ENCODE data around the gene TLCD3A.

DNA sequence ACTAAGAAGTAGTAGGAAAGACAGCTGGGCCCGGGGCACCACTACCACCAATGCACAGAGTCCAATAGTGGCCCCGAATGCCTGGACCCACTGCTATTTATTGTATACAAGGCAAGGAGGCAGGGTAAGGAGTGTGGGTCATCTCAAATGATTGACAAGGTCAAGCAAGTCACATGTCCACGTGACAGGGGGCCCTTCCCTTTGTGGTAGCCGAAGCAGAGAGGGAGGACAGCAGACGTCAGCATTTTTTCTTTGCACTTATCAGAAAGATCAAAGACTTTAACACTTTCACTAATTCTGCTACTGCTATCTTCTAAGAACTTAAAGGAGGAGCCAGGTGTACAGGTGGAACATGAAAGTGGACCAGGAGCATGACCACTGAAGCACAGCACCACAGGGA lies 24.3 kb upstream of the TLCD3A start:
- TF ChIP-seq ELF4 (IDR thresholded peaks at IDR 0.05), result no peak
- TF ChIP-seq SP1 (IDR thresholded peaks at IDR 0.05), result no peak
- no peak for TF ChIP-seq FOXM1 (IDR thresholded peaks at IDR 0.05; ENCODE audit: borderline replicate concordance)
- TF ChIP-seq SUZ12 (IDR thresholded peaks at IDR 0.05), result no peak
- no peak for TF ChIP-seq ZNF384 (IDR thresholded peaks at IDR 0.05)
- TF ChIP-seq FOXA1 (IDR thresholded peaks at IDR 0.05), result no peak
- no peak for TF ChIP-seq TARDBP (IDR thresholded peaks at IDR 0.05)
- no peak for TF ChIP-seq NFRKB (IDR thresholded peaks at IDR 0.05)
- TF ChIP-seq ARNT (IDR thresholded peaks at IDR 0.05), result no peak
- TF ChIP-seq LEF1 (IDR thresholded peaks at IDR 0.05; ENCODE audit: borderline replicate concordance), result no peak
- TF ChIP-seq BHLHE40 (IDR thresholded peaks at IDR 0.05; ENCODE audit: borderline replicate concordance), result no peak
- no peak for TF ChIP-seq PKNOX1 (IDR thresholded peaks at IDR 0.05)

All from HEK293T (cell line).